Measurements from ENCODE around the gene SARDH.

Gene SARDH

GRCh38 chr9:133654736-133655657 is 83.2 kb downstream of the SARDH start:
- TF ChIP-seq EZH2phosphoT487 (IDR thresholded peaks at IDR 0.05; ENCODE audit: low read length) (no peak; the same call in 1 of the 2 replicates), EZH2 (optimal IDR thresholded peaks at IDR 0.05; ENCODE audit: low read depth, low read length) (no peak), CTCF (IDR thresholded peaks at IDR 0.05; ENCODE audit: low read length) (no peak)
- Histone ChIP-seq H4K20me1 (ENCODE audit: insufficient read depth, low read length) (no peaks in the 10 kb centered on the region), H3K36me3 (replicated peaks; ENCODE audit: insufficient read depth, low read length) (no peaks in the 10 kb centered on the region), H3K79me2 (ENCODE audit: low read length) (no peaks in the 10 kb centered on the region), H3K9ac (ENCODE audit: low read length) (no peak overlapping the region), H3K4me2 (ENCODE audit: low read depth, low read length) (no peak overlapping the region), H3K4me3 (ENCODE audit: low read length) (no peak overlapping the region), H3K9me3 (replicated peaks; ENCODE audit: insufficient read depth, low read length) (no peaks in the 10 kb centered on the region), H3K4me1 (ENCODE audit: low read length) (no peaks in the 10 kb centered on the region), H3K27ac (ENCODE audit: low read length) (no peak overlapping the region), H3K27me3 (replicated peaks; ENCODE audit: insufficient read depth, low read length) (peaks cover 91% of the 10 kb centered on the region), H3K9me2 (replicated peaks; ENCODE audit: insufficient read depth, low read length) (no peaks in the 10 kb centered on the region), H2AFZ (ENCODE audit: low read length) (no peak overlapping the region), H3F3A (ENCODE audit: insufficient read depth, low read length) (no peaks in the 10 kb centered on the region)
- no peak for DNase-seq

DNA sequence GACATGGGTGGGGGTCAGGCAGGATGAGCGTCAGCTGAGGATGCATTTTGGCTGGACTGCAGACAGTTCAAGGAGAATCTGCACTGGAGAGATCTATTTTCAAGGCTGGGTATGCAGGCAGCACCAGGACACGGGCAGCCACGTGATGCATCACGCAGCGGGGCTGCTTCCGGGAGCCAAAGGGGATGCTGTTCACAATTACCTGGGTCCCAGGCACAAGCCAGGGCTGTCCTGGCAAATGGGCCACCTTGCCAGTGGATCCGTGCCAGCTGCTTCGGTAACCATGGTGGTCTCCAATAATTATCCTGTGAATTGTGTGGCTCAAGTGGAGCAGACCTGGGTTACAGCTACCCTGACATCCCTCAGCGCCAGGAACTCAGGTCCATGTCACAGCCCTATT is 84.5 kb downstream of the SARDH start:
- Histone ChIP-seq H3K4me1 (ENCODE audit: low read length) (no peaks in the 10 kb centered on the region), H3K79me2 (ENCODE audit: low read length) (no peaks in the 10 kb centered on the region), H3K4me3 (ENCODE audit: low read length) (no peak overlapping the region), H3K9me2 (replicated peaks; ENCODE audit: insufficient read depth, low read length) (no peaks in the 10 kb centered on the region), H4K20me1 (ENCODE audit: insufficient read depth, low read length) (no peaks in the 10 kb centered on the region), H3K27ac (ENCODE audit: low read length) (no peak overlapping the region), H2AFZ (ENCODE audit: low read length) (no peak overlapping the region), H3K9me3 (replicated peaks; ENCODE audit: insufficient read depth, low read length) (no peaks in the 10 kb centered on the region), H3K27me3 (replicated peaks; ENCODE audit: insufficient read depth, low read length) (peaks cover 91% of the 10 kb centered on the region), H3F3A (ENCODE audit: insufficient read depth, low read length) (no peaks in the 10 kb centered on the region), H3K4me2 (ENCODE audit: low read depth, low read length) (no peak overlapping the region), H3K9ac (ENCODE audit: low read length) (no peak overlapping the region), H3K36me3 (replicated peaks; ENCODE audit: insufficient read depth, low read length) (no peaks in the 10 kb centered on the region)
- DNase-seq: no peak
- TF ChIP-seq CTCF (IDR thresholded peaks at IDR 0.05; ENCODE audit: low read length) (no peak), EZH2phosphoT487 (IDR thresholded peaks at IDR 0.05; ENCODE audit: low read length) (no peak), EZH2 (optimal IDR thresholded peaks at IDR 0.05; ENCODE audit: low read depth, low read length) (no peak)

- Histone ChIP-seq H3K4me1 (ENCODE audit: low read length) (no peaks in the 10 kb centered on the region), H2AFZ (ENCODE audit: low read length) (no peak overlapping the region), H3K27me3 (replicated peaks; ENCODE audit: insufficient read depth, low read length) (peaks cover 92% of the 10 kb centered on the region), H3K79me2 (ENCODE audit: low read length) (no peaks in the 10 kb centered on the region), H3K9me2 (replicated peaks; ENCODE audit: insufficient read depth, low read length) (no peaks in the 10 kb centered on the region), H4K20me1 (ENCODE audit: insufficient read depth, low read length) (no peaks in the 10 kb centered on the region), H3K27ac (ENCODE audit: low read length) (no peak overlapping the region), H3K4me2 (ENCODE audit: low read depth, low read length) (no peak overlapping the region), H3K9me3 (replicated peaks; ENCODE audit: insufficient read depth, low read length) (no peaks in the 10 kb centered on the region), H3K9ac (ENCODE audit: low read length) (no peak overlapping the region), H3K4me3 (ENCODE audit: low read length) (no peak overlapping the region), H3F3A (ENCODE audit: insufficient read depth, low read length) (no peaks in the 10 kb centered on the region), H3K36me3 (replicated peaks; ENCODE audit: insufficient read depth, low read length) (no peaks in the 10 kb centered on the region)
- DNase-seq: no peak
- TF ChIP-seq EZH2phosphoT487 (IDR thresholded peaks at IDR 0.05; ENCODE audit: low read length): no peak
- no peak for TF ChIP-seq CTCF (IDR thresholded peaks at IDR 0.05; ENCODE audit: low read length)
- TF ChIP-seq EZH2 (optimal IDR thresholded peaks at IDR 0.05; ENCODE audit: low read depth, low read length): no peak
These were observed 88.1 kb downstream of the SARDH start for GRCh38 chr9:133650026-133650425.
